Measurements from ENCODE around the gene SNX3.

The SNX3 gene

DNA sequence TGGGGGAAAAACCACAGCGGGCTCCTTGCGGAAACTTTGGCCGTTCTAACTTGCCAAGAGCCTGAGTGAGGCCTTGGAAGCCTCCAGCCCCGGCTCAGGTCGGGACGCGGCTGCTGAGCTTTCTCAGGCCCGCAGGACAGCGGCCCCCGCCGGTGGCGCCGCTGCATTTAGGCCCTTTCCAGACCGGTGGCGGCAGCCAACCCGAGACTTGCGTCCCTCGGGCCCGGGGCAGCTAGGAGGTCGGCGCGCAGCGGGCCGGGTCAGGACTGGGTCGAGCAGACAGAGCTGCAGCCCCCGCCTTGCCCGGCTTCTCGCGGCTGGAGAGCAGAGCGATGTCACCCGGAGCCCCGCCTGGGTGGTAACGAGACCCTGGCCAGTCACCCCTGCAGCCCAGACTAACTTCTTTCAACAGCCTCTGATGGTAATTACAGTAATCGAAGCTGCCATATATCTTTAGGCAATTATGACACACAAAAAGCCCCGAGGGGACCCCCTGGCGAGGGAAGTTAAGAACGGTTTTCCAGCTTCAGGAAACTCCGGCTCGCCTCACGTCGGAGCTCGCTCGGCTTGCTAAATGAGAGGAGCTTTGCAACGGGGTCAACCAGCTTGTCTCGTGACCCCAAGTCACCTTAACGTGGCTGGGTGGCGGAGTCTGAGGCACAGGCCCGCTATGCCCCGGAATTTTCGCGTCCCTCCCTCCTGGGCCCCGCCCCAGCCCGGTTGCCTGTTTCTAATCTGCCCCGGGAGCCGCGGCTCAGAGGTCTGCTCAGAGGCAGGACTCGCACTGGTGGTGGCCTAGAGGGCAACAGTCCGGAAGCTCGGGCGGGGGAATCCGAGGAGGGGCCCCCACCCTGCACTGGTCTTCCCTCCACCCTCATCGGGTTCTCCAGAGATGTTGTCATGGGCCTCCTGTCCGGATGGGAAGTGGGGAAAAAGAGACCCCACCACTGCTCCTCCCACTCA lies 92.1 kb downstream of the SNX3 start:
- DNase-seq = no peak

DNA sequence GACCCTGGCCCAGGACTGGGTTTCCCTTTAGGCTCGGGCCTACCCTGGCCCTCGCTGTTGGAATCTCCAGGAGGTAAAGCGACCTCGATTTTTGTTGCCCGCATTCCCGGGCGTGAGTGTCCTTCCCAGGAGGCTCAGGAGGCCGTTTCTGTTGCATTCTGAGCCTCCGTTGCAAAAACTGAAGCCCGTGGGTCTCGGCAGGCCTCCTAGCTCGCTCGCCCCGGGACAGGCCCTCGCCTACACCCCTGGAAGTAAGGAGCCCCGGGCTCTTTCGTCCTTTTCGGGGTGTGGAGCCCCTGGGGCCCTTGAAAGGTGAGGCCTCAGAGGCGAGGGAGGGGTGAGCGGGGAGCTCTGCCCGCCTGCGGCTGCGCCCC lies 92.8 kb downstream of the SNX3 start:
- DNase-seq = no peak

DNA sequence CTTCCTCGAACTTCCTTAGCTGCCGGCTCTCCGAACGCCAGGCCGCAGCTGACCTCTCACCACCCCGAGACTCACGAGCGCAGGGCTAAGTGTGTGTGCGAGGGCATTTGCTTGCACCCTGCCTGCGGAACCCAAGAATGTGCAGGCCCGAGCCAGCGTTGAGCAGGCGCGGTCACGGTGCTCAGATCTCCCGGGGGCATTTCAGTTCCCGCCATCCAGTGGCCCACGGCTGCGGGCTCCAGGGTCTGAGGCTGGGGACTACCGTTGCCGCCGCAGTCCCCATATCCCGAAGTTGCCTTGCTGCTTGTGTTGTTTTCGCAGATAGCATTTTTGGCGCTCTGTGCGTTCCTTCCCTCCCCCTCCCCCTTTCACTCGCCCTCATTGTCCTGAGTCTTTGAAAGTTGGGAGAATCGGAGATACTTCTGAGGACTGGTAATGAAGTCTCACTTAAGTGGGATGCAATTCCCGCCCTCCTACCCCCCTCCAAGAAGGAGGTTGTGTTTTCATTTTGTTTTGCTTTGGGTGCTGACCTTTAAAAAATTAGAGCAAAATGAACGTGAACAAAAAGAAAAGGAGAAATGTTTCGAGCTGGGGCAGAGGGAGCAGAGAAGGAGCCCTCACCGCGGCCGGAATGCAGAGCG lies 93.3 kb downstream of the SNX3 start:
- no peak for DNase-seq

DNA sequence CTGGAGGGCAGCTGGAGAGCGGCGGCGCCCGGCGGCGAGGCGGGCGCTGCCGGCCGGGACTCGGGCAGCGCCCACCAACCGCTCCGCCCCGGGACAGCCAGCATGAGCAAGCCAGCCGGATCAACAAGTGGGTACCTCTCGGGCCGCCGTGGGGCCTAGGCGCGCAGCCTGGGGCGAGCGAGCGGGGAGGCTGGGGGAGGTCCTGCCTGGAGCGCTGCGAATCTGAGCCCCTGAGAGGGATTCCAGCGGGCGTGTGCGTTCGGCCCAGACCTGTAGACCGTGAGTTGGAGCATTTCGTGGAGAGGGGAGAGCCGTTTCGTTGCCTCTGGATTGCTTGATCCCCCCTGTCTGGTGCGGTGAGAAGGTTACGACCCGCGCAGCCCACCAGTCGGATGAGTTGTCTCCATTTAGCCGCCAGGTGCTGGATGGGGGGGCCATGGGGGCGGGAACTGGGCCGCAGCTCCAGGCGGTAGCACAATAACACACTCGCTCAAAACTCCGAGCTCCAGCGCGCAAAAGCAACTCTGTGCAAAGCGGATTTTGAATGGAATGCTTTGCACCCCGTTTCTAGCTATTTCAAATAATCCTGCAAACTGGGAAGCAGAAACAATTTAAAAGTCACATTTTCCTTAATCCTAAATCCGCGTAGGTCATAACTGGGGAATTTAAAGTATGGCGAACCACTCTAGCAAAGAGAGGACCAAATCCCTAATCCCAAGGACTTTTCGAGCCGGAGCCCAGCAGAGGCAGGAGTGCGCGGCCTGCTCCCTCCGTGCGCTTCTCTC lies 94.0 kb downstream of the SNX3 start:
- DNase-seq = no peak

DNA sequence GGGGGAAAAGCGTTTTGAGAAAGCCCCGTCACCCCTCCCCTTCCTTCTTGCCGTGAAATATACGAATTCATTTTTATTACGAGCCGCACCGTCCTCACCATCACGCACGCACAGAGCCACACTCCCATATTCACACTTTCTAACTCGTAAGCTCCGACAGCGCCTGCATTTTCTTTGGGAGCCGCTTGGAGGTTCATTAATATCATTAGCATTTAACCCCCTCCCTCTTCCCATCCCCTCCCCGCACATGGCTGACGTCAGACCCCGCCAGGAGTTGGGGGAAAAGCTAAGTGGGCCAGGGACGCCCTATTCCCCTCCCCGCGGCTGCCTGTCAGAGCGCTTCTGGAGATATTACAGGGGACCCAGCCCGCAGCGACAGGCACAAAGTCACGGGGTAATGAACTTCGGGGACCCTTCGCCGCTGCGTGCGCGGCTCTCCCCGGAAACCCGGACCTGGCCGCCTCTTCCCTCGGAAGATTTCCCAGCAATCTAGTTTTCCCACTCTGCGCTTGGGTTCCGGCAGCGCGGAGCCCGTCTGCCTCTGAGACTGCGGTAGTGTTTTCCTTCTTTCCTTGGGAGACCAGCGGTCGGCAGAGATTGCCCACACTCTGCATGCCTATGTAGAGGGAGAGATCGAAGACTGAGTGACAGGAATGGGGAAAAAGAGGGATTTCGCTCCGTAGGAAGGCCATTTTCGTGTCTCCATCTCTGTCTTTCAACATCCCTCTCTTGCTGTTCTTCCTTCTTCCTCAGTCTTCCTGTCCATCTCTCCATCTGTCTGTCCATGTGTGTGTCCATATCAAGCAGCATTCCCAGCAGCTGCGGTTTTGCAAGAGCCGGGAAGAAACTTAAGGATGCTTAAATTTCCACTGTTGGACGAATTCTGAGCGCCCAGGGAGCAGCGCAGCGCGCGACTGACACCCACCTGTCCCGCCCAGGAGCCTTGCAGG lies 94.9 kb downstream of the SNX3 start, which contains the start of gene NR2E1:
Gene NR2E1 (plus strand): TSS at position 309 of the 950 bp plus-strand sequence. CDS start 744 bp downstream, outside the sequence.
- DNase-seq = peak; percentile 25

DNA sequence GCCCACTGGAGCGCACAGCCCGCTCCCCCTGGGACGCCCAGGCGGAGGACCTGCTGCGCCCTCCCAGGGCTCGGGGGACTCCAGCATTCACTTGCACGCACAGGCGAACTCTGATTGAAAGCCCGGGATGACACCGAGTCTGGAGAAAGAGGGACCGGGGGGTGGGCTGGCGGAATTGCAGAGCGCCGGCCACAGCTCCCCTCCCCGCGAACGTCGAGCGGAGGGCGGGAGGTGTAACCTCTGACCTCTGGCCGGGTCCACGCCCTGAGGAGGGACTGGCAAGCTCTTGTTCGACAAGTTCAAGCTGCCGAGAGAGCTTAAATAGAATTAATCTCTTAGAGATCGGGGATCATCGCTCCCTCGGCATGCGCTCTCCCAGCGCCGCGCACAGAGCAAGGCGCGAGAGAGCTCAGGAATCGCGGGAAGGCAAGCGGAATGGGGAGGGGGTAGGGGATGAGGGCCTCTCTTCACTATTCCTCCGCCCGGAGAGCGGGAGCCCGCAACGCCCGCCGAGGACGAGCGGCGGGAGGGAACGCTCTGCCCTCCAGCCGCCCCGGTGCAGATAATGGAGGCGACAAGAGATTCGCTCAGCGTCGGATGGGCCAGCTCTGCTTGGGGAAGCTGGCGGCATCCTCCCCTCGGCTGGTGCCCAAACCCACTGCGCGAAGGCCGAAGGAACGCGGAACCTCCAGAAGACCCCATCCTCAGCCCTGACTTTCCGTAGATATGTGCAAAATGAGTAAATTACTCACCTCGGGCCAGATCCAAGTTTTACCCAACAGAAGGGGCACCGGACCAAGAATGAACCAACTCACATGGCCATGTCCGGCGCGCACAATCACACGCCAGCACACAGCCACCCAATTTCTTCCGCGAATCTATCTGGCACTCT lies 95.8 kb downstream of the SNX3 start:
- DNase-seq = no peak

DNA sequence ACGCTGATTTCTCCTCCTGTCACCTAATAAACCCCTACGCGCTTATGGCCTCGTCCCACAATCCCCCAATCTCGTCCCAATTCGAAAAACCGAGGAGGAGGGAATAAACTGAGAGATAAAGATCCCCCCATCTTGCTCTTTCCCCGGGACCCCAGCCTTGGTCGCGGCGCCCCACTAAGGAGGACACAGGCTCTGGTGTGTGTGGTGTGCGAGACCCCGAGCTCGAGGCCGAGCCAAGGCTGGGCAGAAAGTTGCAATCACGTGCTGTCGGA lies 96.4 kb downstream of the SNX3 start:
- DNase-seq = no peak

DNA sequence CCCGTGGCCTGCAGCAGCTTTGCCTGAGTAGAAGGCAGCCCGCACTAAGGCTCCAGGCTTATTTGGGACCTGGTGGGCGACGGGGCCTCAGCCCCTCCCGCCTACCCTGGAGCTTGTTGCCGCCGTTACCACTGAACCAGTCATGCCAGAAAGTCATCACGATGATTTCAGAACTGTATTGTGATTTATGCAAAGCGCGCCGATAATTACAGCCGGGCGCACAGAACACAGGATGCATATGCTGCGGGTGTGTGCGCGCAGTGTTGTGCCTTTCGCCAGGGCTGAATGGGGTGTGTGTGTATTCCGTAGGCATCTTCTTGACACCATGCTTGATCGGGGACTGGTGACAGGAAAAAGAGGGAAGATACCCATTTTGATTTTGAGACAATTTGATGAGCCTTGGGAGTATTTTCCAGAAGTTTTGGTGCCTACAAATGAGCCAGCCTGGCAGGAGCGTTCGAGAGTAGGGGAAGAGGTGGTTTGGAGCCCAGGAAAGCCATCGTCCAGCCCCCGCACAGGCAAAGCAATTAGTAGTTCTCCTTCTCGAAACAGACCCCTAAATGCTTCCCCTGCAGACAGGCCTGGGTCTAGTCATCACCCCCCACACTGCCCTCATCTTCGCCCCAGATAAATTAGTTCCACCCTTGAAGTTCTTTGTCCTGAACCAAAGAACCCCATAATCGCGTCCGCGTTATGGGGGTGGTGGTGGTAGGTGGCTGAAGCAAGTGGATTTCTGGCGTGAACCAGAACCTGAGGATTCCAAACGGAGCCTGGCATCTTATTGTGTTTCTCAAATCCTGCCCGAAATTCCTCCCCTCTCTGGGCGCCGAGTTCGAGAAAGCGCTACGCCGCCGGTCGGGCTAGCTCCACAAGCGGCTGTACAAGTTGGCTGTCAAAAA lies 96.9 kb downstream of the SNX3 start:
- no peak for DNase-seq

DNA sequence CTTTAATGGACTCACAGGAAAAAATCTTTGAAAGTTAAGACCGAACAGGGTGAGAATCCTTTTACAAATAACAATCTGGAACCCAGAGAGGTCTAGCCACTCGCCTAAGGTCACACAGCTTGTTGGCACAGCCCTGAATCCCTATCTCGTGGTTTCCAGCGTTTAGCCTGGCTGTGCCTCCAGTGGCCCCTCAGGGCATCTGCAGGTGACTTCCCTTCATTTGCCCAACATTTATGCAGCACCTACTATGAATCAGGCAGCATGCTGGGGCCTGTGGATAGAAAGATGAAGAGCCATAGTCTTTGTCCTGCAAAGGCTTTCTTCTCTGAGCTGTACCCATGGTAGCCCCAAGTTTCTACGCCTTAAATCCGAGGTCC lies 97.6 kb downstream of the SNX3 start:
- DNase-seq = no peak

DNA sequence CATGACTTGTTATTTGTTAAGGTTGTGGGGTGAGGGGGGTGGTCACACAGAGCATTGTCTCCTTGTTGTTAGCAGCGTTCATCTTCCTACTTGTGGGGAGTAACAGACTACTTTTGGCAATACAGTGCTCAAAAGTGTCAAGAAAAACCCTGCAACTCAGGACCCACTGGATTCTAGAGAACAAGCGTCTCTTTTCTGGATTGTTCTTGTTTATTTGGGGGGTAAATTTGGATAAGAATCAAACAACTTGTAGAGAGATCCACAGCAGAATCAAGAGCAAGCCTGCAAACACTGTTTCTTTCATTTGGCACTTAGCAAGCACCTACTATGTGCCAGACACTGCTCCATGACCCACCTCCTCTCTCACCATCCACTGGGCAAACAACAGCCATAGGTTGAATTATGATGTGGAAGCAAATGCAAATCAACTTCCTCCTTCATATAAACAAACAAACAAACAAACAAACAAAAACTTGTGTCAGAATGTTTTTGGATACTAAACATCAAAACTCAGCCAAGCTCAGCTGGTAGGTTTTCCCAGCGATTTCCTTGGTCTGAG lies 99.0 kb downstream of the SNX3 start:
- no peak for DNase-seq
